GM08714 (cell line): Measurements from ENCODE around the gene TIMM22.
"Not testable (repeated sequence)": the region's sequence is repeated elsewhere in the genome, so short reads cannot be mapped to it uniquely, and the experiment has no call there.

ENCODE experiments used
- H3K4me3 ChIP-seq: fragments of 200-500 bp; sonication (Bioruptor generic); 2 replicates; pipeline ENCODE4 v1.5.1; 2014; ENCODE audit warnings: mild to moderate bottlenecking, low read length, inconsistent platforms
- ZNF274 ChIP-seq: IDR thresholded peaks from 2 replicates; pipeline ENCODE4 v1.6.1; 2012; ENCODE audit warnings: mild to moderate bottlenecking, low read depth, low read length

Gene TIMM22

GRCh38 chr17:996554-997344, at the start of gene TIMM22:
TSS of gene TIMM22 (plus strand) at chr17:997129. CDS start at chr17:997143, 14 bp downstream.
- TF ChIP-seq ZNF274 = no peak
- H3K4me3 ChIP-seq = peak within 1 kb of the TSS; percentile 70

DNA sequence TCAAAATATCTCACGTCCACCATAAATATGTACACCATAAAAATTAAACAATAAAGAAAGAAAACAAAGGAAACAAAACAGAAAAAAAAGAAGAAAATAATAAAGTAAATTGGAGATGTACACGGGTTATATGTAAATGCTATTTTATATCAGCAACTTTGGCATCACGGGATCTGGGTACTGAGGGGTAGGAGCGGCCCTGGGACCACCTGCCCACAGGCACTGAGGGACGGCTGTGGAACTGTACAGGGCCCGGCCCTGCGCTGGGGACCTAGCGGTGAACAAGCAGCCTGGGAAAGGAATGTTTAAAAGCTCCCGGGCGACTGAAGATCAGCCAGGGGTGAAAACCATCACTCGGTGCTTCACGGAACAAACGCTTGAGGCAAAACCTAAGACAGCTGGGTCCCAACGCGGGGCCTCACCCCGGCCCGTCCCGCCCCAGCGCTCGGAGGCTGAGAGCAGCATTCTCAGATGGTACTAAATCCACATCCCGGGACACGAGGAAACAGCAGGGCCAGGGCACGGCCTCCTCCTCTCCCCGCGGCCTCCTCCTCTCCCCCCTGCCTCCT, 48.6 kb upstream of the TIMM22 start:
- H3K4me3 ChIP-seq = no peak overlapping the region
- no peak for TF ChIP-seq ZNF274

GRCh38 chr17:949623-950303, 47.2 kb upstream of the TIMM22 start:
- no peak for TF ChIP-seq ZNF274

DNA sequence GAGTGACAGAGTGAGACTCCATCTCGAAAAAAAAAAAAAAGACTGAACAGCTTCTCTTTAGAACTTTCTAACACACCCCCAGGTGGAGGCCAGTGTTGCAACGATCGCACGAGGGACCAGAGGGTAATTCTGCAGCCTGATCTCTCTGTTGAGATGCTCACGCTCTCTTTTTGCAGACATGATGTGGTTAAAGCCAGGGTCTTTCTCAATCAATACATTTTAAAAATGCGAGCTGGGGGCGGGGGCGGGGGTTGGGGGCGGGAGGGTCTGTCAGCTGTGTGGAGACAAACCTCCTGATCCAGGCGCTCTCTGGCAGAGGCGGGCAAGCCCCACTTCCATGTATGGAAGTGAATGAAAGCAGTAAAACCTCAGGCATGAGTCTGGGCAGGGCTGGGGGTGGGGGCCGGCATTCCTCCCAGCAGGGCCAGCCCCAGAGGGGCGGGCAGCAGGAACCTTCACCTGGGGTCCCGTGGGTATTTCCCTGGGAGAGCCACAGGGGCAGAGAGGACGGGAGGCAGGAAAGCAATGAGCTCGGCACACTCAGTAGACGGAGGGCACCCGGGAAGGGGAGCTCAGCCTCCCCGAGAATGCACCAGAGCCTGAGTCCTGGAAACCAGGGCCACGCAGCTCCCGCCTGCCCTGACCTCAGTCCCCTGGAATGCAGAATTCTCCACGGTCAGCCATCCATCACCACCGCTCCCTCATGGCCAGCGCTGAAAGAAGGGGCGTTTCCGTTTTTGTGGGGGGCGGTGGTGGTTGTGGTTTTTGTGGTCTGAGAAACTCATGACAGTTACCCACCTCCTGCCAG, 45.4 kb upstream of the TIMM22 start:
- no peak overlapping the region for H3K4me3 ChIP-seq
- TF ChIP-seq ZNF274 = no peak

More at GRCh38 chr17:949623-950303, 47.2 kb upstream of the TIMM22 start:
- no peak overlapping the region for H3K4me3 ChIP-seq

- H3K4me3 ChIP-seq = not testable (repeated sequence)
Measured at GRCh38 chr17:952592-952991, 44.3 kb upstream of the TIMM22 start.

DNA sequence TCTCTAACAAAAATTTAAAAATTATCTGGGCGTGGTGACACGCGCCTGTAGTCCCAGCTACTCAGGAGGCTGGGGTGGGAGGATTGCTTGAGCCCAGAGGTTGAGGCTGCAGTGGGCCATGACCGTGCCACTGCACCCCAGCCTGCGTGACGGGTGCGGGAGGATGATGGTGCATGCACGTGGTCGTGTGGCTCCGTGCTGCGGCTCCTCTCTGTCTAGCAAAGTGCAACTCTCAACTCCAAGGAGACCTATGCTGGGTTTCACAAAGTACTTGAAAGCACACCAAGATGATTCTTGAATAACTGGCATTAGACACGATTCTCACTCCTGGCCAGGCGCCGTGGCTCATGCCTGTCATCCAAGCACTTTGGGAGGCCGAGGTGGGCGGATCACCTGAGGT, 43.2 kb upstream of the TIMM22 start:
- TF ChIP-seq ZNF274 = no peak

DNA sequence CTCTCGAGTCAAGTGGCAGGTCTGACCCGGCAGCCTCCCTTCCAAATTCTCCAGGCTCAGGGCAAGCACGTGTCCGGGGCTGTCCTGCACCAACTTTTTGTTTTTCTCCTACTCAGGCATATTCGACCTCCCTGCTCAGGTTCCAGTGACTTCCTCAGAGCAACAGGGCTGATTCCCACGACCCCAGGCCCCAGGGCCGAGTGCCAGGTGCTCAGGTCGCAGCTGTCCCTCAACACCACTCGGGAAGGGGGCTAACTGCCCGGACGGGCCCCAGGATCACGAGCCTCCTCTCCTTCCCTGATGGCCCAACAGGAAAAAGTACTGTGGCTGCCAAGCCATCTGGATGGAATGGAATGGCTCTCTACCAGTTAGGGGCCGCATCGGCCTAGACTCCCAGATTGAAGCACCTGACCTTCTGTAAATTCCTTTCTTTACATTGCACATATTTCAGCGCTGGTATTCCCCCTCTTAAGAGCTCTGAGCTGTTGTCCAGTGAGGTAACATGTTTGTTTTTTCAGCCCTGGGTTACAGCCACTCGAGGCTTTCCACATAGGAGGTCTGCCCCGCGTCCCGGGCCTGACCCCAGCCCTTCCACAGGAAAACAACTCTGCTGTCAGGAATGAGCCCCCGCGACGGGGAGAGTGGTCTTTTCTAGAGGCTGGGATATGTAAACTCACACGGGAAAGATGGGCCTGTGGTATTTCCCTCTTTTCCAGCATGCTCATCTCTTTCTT, 42.3 kb upstream of the TIMM22 start:
- H3K4me3 ChIP-seq = no peak overlapping the region
- no peak for TF ChIP-seq ZNF274

More for the DNA sequence above, 43.2 kb upstream of the TIMM22 start:
- H3K4me3 ChIP-seq = no peak overlapping the region

GRCh38 chr17:956905-957304, 40.0 kb upstream of the TIMM22 start:
- no peak for TF ChIP-seq ZNF274

GRCh38 chr17:957856-958421, 39.0 kb upstream of the TIMM22 start:
- TF ChIP-seq ZNF274 = no peak
- H3K4me3 ChIP-seq = no peak overlapping the region

More at GRCh38 chr17:956905-957304, 40.0 kb upstream of the TIMM22 start:
- H3K4me3 ChIP-seq = no peak overlapping the region

- H3K4me3 ChIP-seq = no peak overlapping the region
- no peak for TF ChIP-seq ZNF274
Measured at GRCh38 chr17:958712-959451, 38.0 kb upstream of the TIMM22 start.

GRCh38 chr17:962166-962565, 34.8 kb upstream of the TIMM22 start:
- TF ChIP-seq ZNF274 = no peak
- no peak overlapping the region for H3K4me3 ChIP-seq

DNA sequence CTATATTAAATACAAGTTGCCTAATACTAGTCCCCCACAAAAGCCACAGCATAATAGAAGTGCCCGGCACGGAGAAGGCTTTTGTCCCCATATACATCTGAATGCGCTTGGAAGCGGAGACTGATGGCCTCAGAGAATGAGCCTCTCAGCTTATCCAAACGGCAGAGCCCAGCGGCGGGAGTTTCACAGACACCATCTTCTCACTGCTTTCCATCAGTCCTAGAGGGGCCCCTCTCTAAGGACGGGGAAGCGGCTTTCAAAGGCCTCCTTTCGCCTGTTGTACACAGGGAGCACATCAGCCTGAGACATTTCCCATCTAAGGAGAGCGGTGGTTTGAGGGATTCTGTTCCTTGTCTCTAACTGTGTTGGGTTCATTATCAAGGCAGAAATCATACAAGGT, 34.3 kb upstream of the TIMM22 start:
- TF ChIP-seq ZNF274 = no peak
- no peak overlapping the region for H3K4me3 ChIP-seq

GRCh38 chr17:964876-965275, 32.1 kb upstream of the TIMM22 start:
- TF ChIP-seq ZNF274 = no peak
- H3K4me3 ChIP-seq = no peak overlapping the region
